8988T (cell line): Measurements from ENCODE around the gene OR10D3.
"Not testable (repeated sequence)": the region's sequence is repeated elsewhere in the genome, so short reads cannot be mapped to it uniquely, and the experiment has no call there.

Experiments
- DNase-seq: peaks from one replicate; pipeline ENCODE4 v3.0.0; 2011

The OR10D3 gene

DNA sequence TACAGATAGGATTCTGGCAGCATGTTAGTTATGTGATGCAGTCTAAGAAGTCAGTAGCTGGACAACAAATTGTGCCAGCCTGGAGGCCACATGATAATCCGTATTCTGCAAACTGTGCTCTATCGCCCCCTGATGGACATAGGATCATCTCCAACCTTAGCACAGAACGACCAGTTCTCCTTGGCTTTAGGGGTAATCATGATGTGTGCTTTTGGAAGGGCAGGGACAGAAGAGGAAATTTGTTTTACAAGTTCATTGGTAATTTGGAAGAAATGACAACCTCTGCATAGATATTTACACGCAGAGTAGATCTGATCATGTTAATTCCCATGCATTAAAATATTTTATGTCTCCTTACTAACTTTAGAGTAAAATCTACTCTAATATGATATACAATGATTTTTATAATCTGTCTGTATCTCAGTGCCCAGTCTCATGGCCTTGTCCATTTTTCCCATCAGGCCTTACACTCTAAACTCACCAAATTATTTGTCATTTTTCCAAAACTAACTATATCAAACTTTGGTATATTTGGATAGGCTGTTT is 12.1 kb downstream of the OR10D3 start:
- no peak for DNase-seq

DNA sequence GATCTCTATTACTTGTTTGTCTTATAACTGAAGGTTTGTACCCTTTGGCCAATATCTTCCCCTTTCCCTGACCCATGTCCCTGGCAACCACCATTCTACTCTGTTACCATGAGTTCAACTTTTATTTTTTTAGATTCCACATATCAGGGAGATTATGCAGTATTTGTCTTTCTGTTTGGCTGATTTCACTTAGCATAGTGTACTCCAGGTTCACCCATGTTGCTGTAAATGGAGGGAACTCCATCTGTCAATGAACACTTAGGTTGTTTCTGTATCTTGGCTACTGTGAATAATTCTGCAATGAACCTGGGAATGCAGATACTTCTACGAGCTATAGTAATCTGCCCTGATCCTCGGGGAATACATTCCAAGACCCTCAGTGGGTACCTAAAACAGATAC is 14.9 kb downstream of the OR10D3 start:
- DNase-seq, result no peak

DNA sequence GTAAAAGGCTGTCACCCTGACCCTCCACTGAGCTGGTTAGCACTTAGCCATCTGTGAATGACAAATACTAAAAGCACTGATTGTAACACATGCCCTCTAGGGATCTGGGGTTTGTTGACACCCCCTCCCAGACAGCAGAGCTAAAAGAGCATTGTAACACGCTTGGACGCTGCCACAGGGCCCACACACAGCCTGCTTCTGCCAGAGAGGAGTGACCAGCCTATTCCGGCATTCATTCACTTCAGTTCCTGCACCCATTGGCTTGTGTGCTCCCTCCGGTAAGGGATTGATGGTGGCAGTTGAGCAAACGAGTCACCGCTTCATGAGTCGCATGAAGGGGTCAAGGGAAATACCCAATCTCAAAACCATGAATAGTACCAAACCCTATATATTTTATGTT is 15.8 kb downstream of the OR10D3 start:
- no peak for DNase-seq

DNA sequence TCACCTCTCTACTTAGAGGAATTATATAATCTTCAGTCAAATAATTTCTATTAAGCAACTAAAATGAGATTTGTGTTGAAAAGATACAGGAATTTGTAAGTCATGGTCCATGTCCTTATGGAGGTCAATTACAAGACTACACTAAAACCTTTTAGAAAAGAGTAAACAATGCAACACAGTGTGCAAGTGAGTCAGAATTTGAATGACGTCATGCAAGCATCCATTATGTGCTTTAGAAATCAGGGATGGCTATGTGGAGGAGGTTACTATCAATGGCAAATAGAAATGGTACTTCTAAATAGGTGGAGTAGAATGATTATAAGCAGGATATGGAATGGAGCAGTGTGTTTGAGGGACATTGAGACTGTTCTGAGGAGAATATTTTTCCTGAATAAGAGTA is 16.6 kb downstream of the OR10D3 start:
- DNase-seq, result no peak

GRCh38 chr11:124200671-124201070 is 17.5 kb downstream of the OR10D3 start:
- no peak for DNase-seq

DNA sequence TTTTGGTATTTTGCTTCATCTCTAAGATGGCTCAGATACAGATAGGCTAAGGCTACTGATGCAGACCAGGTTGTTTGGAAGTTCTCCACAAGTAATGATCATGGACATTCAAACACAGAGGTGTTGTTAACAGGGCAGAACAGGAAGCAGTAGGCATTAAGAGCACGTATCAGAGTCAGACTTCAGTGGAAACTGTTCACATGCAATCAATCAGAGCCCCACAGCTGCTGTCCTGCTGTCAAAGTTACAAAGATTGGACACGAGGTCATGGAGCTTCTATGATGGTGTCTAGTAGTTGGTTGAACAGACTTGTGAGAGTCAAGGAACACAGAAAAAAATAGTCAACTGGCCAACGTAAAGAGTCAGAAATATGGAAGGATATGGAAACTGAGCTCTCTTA is 19.8 kb downstream of the OR10D3 start:
- no peak for DNase-seq

GRCh38 chr11:124204008-124204407 is 20.9 kb downstream of the OR10D3 start:
- DNase-seq, result no peak

DNA sequence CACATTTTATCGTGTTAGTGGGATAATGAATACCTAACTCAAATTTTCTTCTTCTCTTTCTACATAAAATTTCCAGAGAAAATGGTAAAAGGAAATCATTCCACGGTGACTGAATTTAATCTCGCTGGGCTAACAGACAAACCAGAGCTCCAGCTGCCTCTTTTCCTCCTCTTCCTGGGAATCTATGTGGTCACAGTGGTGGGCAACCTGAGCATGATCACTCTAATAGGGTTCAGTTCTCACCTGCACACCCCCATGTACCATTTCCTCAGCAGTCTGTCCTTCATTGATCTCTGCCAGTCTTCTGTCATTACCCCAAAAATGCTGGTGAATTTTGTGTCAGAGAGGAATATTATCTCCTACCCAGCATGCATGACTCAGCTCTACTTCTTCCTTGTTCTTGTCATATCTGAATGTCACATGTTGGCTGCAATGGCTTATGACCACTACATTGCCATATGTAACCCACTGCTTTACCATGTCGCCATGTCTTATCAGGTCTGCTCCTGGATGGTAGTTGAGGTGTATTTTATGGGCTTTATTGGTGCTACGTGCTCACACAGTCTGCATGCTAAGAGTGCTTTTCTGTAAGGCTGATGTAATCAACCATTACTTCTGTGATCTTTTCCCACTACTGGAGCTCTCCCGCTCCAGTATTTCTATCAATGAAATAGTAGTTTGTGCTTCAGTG is 24.1 kb downstream of the OR10D3 start:
- no peak for DNase-seq

- no peak for DNase-seq
These were observed 26.7 kb downstream of the OR10D3 start for GRCh38 chr11:124209824-124210357.

DNA sequence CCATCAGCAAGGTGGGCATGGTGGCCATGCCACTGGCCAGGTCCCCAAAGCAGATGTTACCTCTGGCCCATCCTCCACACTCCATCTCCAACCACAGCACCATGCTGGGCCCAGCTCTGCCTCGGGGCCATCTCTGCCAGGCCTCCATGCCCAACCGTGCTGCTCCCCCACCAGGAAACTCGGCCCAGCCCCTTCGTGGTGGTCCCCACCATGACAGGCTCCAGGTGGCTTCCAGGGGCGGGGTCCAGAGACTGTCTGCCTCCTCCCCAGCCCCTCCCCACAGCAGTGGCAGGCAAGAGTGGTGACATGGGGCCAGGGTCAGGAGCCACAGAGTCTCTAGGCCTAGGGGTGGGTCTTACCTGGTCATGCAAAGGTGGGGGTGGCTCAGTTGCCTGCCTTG is 27.3 kb downstream of the OR10D3 start:
- no peak for DNase-seq

GRCh38 chr11:124211321-124211720 is 28.2 kb downstream of the OR10D3 start:
- DNase-seq, result no peak

- DNase-seq, result no peak
These were observed 30.9 kb downstream of the OR10D3 start for GRCh38 chr11:124214027-124214426.

GRCh38 chr11:124219126-124219525 is 36.0 kb downstream of the OR10D3 start:
- no peak for DNase-seq

GRCh38 chr11:124222407-124222806 is 39.3 kb downstream of the OR10D3 start:
- no peak for DNase-seq

DNA sequence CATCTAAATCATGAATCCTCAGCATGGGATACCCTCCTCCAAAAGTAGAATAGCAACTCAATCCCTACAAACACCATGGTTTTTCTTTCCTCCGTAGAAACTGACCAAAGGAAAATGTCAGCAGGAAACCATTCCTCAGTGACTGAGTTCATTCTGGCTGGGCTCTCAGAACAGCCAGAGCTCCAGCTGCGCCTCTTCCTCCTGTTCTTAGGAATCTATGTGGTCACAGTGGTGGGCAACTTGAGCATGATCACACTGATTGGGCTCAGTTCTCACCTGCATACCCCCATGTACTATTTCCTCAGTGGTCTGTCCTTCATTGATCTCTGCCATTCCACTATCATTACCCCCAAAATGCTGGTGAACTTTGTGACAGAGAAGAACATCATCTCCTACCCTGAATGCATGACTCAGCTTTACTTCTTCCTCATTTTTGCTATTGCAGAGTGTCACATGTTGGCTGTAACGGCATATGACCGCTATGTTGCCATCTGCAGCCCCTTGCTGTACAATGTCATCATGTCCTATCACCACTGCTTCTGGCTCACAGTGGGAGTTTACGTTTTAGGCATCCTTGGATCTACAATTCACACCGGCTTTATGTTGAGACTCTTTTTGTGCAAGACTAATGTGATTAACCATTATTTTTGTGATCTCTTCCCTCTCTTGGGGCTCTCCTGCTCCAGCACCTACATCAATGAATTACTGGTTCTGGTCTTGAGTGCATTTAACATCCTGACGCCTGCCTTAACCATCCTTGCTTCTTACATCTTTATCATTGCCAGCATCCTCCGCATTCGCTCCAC is 41.7 kb downstream of the OR10D3 start:
- DNase-seq, result not testable (repeated sequence)

GRCh38 chr11:124225471-124225870 is 42.3 kb downstream of the OR10D3 start:
- no peak for DNase-seq

DNA sequence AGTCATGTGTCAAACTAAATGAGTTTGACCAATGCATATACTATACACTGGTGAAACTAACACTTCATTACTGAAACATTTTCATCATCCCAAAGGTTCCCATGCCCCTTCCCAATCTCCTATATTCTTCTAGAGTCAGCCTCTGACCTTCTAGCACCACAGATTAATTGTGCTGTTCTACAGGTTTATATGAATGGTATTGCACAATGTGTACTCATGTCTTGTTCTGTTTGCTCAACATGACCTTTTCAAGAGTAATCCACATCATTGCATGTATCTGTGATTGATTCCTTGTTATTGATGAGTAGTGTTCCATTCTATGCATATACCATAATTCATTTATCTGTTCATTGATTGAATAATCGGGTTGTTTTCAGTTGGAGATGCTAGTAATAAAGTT is 50.2 kb downstream of the OR10D3 start:
- DNase-seq, result no peak
